SU-DHL-6 (cell line): ENCODE data around the gene RCOR2.

Source experiments
- EZH2phosphoT487 ChIP-seq: fragments of 200-600 bp; sonication (generic), shearing (Covaris generic); conservative IDR thresholded peaks from 2 replicates; pipeline ENCODE4 v1.6.1; 2018; ENCODE audit warnings: mild to moderate bottlenecking, antibody characterized with exemption, low read length, moderate library complexity, mixed read lengths
- TF ChIP-seq, protein P1 (sequence below): fragments of 200-600 bp; sonication (generic); IDR thresholded peaks from one replicate; pipeline ENCODE4 v1.5.1; 2017; ENCODE audit warnings: antibody characterized with exemption, mild to moderate bottlenecking, low read length, moderate library complexity; ENCODE audit not compliant: insufficient read depth, poor library complexity, severe bottlenecking

DNA sequence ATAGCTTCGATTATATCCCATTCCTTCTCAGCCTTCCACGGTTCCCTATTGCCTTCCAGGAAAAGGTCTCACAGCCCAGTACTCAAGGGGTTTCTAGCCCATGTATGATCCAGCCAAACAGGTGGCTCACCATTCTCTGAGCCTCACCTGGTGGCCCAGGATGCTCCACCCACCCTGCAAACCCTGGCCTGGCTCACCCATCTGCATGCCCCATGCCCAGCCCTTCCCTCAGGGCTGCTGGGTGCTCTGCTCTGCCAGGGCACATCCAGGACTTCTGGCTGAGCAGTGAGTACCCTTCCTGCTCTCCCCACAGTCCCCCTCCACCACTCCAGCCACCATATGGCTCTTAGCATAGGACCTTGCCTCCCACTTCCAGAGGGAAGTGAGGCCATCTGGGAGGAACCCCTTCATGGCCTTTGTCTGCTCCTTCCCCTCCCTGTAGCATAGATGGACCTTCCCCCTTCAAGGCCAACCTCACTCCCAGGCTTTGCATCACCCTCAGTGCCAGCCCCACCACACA, 5.8 kb upstream of the RCOR2 start:
- TF ChIP-seq, protein P1, sequence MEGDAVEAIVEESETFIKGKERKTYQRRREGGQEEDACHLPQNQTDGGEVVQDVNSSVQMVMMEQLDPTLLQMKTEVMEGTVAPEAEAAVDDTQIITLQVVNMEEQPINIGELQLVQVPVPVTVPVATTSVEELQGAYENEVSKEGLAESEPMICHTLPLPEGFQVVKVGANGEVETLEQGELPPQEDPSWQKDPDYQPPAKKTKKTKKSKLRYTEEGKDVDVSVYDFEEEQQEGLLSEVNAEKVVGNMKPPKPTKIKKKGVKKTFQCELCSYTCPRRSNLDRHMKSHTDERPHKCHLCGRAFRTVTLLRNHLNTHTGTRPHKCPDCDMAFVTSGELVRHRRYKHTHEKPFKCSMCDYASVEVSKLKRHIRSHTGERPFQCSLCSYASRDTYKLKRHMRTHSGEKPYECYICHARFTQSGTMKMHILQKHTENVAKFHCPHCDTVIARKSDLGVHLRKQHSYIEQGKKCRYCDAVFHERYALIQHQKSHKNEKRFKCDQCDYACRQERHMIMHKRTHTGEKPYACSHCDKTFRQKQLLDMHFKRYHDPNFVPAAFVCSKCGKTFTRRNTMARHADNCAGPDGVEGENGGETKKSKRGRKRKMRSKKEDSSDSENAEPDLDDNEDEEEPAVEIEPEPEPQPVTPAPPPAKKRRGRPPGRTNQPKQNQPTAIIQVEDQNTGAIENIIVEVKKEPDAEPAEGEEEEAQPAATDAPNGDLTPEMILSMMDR = no peak
- no peak for TF ChIP-seq EZH2phosphoT487
